ENCODE measurements around the gene LRRTM3. TPM values are rescaled to one million over a fixed set of nuclear protein-coding genes. Genes with fewer than 3 reads are reported as not detected.

LRRTM3 gene
- polyA plus RNA-seq, 1 experiment, result not detected

DNA sequence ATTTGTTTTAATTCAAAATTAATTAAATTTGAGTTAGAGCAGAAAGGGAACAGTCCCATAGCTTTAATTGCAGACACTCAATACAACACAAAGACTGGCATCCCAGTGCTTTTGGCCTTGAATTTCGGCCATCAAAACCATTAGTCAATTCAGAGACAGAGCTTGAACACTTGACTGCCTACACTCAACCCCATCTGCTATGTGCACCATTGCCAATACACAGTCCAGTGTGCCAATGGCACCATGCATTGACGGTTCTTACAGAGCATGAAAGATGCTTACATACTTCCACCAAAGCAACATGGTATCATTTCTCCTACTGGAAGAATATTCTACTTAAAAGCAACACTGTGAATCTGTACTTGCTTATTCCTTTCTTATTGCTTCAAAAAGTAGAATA, 43.6 kb upstream of the LRRTM3 start:
- Histone ChIP-seq H3K36me3 (ENCODE audit: control insufficient read depth, insufficient read depth, low read length) (no peaks in the 10 kb centered on the region), H3K4me3 (ENCODE audit: low read depth, low read length) (no peak overlapping the region), H3K27me3 (ENCODE audit: control insufficient read depth, insufficient read depth, low read length) (no peaks in the 10 kb centered on the region)
- TF ChIP-seq, protein P1, sequence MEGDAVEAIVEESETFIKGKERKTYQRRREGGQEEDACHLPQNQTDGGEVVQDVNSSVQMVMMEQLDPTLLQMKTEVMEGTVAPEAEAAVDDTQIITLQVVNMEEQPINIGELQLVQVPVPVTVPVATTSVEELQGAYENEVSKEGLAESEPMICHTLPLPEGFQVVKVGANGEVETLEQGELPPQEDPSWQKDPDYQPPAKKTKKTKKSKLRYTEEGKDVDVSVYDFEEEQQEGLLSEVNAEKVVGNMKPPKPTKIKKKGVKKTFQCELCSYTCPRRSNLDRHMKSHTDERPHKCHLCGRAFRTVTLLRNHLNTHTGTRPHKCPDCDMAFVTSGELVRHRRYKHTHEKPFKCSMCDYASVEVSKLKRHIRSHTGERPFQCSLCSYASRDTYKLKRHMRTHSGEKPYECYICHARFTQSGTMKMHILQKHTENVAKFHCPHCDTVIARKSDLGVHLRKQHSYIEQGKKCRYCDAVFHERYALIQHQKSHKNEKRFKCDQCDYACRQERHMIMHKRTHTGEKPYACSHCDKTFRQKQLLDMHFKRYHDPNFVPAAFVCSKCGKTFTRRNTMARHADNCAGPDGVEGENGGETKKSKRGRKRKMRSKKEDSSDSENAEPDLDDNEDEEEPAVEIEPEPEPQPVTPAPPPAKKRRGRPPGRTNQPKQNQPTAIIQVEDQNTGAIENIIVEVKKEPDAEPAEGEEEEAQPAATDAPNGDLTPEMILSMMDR (IDR thresholded peaks at IDR 0.05; ENCODE audit: insufficient read depth, low read depth, low read length), result no peak
- CTCF ChIA-PET, result no interaction called here
- no peak for DNase-seq (ENCODE audit: low read depth)
- POLR2A ChIA-PET, result no interaction called here

DNA sequence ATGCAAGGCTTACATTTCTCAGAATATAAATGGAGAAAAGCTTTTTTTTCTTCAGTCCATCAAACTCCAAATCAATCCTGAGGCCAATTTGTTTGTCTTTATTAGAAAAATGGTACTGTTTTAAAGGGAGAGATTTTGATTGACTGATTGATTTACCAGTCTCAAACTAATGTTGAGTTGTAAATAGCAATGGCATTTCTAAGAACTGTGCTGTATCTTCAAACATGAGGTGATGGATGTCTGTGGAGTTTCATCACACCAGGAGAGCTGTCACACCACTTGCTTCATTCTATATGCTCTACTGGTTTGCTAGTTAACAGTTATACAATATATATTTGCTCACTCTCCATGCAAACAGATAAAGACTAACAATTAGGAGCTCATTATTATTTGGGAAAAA, 39.0 kb upstream of the LRRTM3 start:
- ChIA-PET CTCF (no interaction called here), POLR2A (no interaction called here)
- Histone ChIP-seq H3K27me3 (ENCODE audit: control insufficient read depth, insufficient read depth, low read length) (no peaks in the 10 kb centered on the region), H3K36me3 (ENCODE audit: control insufficient read depth, insufficient read depth, low read length) (no peaks in the 10 kb centered on the region), H3K4me3 (ENCODE audit: low read depth, low read length) (no peak overlapping the region)
- TF ChIP-seq, protein P1 (IDR thresholded peaks at IDR 0.05; ENCODE audit: insufficient read depth, low read depth, low read length), result no peak
- DNase-seq (ENCODE audit: low read depth), result no peak

DNA sequence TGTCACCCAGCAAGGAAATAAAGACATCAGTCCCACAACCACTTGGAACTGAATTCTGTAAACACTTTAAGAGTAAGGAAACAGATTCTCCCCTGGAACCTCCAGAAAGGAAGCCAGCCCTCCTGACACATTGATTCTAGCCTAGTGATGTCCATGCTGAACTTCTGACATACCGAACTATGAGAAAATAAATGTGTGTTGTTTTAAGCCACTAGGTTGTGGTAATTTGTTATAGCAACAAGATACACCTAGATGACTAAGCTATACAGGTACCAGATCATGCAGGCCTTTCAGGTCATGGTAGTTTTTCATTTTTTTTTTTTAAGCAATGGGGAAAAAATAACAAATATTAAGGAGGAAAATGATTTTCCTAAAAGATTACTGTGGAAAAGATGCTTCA, 37.6 kb upstream of the LRRTM3 start:
- Histone ChIP-seq H3K4me3 (ENCODE audit: low read depth, low read length) (no peak overlapping the region), H3K27me3 (ENCODE audit: control insufficient read depth, insufficient read depth, low read length) (no peaks in the 10 kb centered on the region), H3K36me3 (ENCODE audit: control insufficient read depth, insufficient read depth, low read length) (no peaks in the 10 kb centered on the region)
- TF ChIP-seq, protein P1 (IDR thresholded peaks at IDR 0.05; ENCODE audit: insufficient read depth, low read depth, low read length), result no peak
- POLR2A ChIA-PET, result no interaction called here
- CTCF ChIA-PET, result no interaction called here
- DNase-seq (ENCODE audit: low read depth), result no peak

GRCh38 chr10:66892871-66893270, 33.0 kb upstream of the LRRTM3 start:
- H3K36me3 ChIP-seq (ENCODE audit: control insufficient read depth, insufficient read depth, low read length), result no peaks in the 10 kb centered on the region
- H3K27me3 ChIP-seq (ENCODE audit: control insufficient read depth, insufficient read depth, low read length), result no peaks in the 10 kb centered on the region
- DNase-seq (ENCODE audit: low read depth), result no peak
- CTCF ChIA-PET, result interaction anchor here (0.6 to 0.8 kb wide), 3 partner anchors 19 to 130 kb away, joined by 3 read pairs; no protein-coding TSS in a partner anchor
- POLR2A ChIA-PET, result no interaction called here
- H3K4me3 ChIP-seq (ENCODE audit: low read depth, low read length), result no peak overlapping the region
- TF ChIP-seq, protein P1 (IDR thresholded peaks at IDR 0.05; ENCODE audit: insufficient read depth, low read depth, low read length), result no peak

GRCh38 chr10:66910671-66911070, 15.2 kb upstream of the LRRTM3 start:
- ChIA-PET CTCF (no interaction called here), POLR2A (no interaction called here)
- H3K4me3 ChIP-seq (ENCODE audit: low read depth, low read length), result no peak overlapping the region
- no peaks in the 10 kb centered on the region for H3K36me3 ChIP-seq (ENCODE audit: control insufficient read depth, insufficient read depth, low read length)
- TF ChIP-seq, protein P1 (IDR thresholded peaks at IDR 0.05; ENCODE audit: insufficient read depth, low read depth, low read length), result no peak
- no peaks in the 10 kb centered on the region for H3K27me3 ChIP-seq (ENCODE audit: control insufficient read depth, insufficient read depth, low read length)
- no peak for DNase-seq (ENCODE audit: low read depth)

Measured in BJ (cell line).